HUES48 (cell line): ENCODE results near the gene MLLT3.
A peak's percentile ranks its signal among the peaks of the same experiment; 100 is the strongest.

Experiments used
- H3K27ac ChIP-seq: one replicate; pipeline ENCODE4 v1.7.0; 2013; ENCODE audit warnings: low read depth, low read length, inconsistent platforms
- H3K27me3 ChIP-seq: 2 replicates; pipeline ENCODE4 v1.6.1; 2013; ENCODE audit warnings: mild to moderate bottlenecking, low read length; ENCODE audit not compliant: control insufficient read depth, insufficient read depth
- H3K36me3 ChIP-seq: 2 replicates; pipeline ENCODE4 v1.6.1; 2013; ENCODE audit warnings: low read length; ENCODE audit not compliant: control insufficient read depth, insufficient read depth
- H3K4me1 ChIP-seq: 2 replicates; pipeline ENCODE4 v1.6.1; 2013; ENCODE audit warnings: mild to moderate bottlenecking, low read length; ENCODE audit not compliant: control insufficient read depth, insufficient read depth
- H3K4me3 ChIP-seq: 2 replicates; pipeline ENCODE4 v1.5.1; 2013; ENCODE audit warnings: mild to moderate bottlenecking, low read depth, low read length
- H3K9ac ChIP-seq: 2 replicates; pipeline ENCODE4 v1.6.1; 2013; ENCODE audit warnings: mild to moderate bottlenecking, low read depth, low read length, moderate library complexity
- H3K9me3 ChIP-seq: 2 replicates; pipeline ENCODE4 v1.6.1; 2013; ENCODE audit warnings: low read length; ENCODE audit not compliant: control insufficient read depth, insufficient read depth

MLLT3 gene

DNA sequence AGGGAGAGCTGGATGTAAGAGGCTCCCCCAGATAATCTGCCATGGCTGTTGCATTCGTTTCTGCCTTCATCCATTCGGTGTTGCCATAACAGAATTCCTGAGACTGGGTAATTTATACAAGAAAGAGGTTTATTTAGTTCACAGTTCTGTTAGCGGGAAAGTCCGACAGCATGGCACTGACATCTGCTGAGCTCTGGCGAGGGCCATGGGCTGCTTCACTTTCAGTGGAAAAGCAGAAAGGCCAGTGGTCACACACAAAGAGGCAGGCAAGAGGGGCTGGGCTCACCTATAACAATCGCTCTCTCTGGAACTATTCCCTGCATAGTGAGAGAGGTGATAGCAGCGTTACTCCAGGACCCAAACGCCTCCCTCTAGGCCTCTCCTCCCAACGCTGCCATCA, 305.9 kb downstream of the MLLT3 start:
- Histone ChIP-seq H3K4me1 (peaks cover 5% of the 10 kb centered on the region; the same call in 1 of the 2 replicates), H3K27ac (no peak overlapping the region), H3K9ac (no peak overlapping the region), H3K36me3 (no peaks in the 10 kb centered on the region), H3K4me3 (no peak overlapping the region), H3K27me3 (no peaks in the 10 kb centered on the region), H3K9me3 (peaks cover 4% of the 10 kb centered on the region; the same call in 1 of the 2 replicates)

- H3K9me3 ChIP-seq = peaks cover 4% of the 10 kb centered on the region; the same call in 1 of the 2 replicates
- H3K36me3 ChIP-seq = no peaks in the 10 kb centered on the region
- no peak overlapping the region for H3K4me3 ChIP-seq
- no peaks in the 10 kb centered on the region for H3K27me3 ChIP-seq
- no peak overlapping the region for H3K9ac ChIP-seq
- no peak overlapping the region for H3K27ac ChIP-seq
- peaks cover 5% of the 10 kb centered on the region; the same call in 1 of the 2 replicates for H3K4me1 ChIP-seq
Measured at GRCh38 chr9:20315677-20316076, 306.6 kb downstream of the MLLT3 start.

GRCh38 chr9:20314981-20315380, 307.3 kb downstream of the MLLT3 start:
- peaks cover 5% of the 10 kb centered on the region; the same call in 1 of the 2 replicates for H3K4me1 ChIP-seq
- peaks cover 4% of the 10 kb centered on the region; the same call in 1 of the 2 replicates for H3K9me3 ChIP-seq
- no peak overlapping the region for H3K4me3 ChIP-seq
- no peaks in the 10 kb centered on the region for H3K27me3 ChIP-seq
- H3K27ac ChIP-seq = no peak overlapping the region
- H3K36me3 ChIP-seq = no peaks in the 10 kb centered on the region
- H3K9ac ChIP-seq = no peak overlapping the region

DNA sequence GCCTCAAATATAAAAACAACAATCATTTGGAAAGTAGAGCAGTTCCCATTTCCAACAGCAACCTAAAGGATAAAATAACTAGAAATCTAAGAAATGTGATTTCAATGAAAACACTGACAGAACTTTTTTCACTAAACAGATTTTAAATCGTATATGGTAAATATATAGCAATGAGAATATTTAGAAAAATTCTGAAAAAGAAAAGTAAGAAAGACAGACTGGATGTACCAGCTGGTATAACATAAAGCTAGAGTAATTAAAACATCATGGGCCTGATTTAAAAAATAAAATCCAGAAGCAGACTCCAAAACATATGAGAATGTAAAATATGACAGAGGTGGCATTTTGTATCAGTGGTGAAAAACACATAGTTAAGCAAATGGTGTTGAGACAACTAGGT, 308.9 kb downstream of the MLLT3 start:
- Histone ChIP-seq H3K4me1 (no peaks in the 10 kb centered on the region), H3K4me3 (no peak overlapping the region), H3K36me3 (no peaks in the 10 kb centered on the region), H3K27ac (no peak overlapping the region), H3K9me3 (peaks cover 4% of the 10 kb centered on the region; the same call in 1 of the 2 replicates), H3K27me3 (no peaks in the 10 kb centered on the region), H3K9ac (no peak overlapping the region)

DNA sequence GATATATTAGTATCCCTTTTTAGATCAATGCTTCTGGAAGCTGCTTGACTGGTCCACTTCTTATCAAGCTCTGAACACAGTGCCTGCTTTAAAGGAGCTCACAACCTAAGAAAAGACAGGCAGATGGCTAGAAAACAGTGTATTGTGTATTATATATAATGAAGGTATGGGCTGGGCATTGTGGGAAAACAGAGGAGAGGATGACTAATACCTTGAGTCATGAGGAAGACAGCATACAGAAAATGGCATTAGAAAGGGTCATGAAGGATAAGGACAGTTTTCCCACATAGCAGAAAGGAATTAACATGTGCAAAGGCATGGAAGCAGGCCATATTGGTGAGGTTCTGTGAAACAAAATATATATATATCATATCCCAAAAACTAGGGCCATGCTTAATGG, 309.6 kb downstream of the MLLT3 start:
- Histone ChIP-seq H3K9ac (no peak overlapping the region), H3K4me1 (peaks cover 1% of the 10 kb centered on the region), H3K9me3 (peaks cover 4% of the 10 kb centered on the region; the same call in 1 of the 2 replicates)

DNA sequence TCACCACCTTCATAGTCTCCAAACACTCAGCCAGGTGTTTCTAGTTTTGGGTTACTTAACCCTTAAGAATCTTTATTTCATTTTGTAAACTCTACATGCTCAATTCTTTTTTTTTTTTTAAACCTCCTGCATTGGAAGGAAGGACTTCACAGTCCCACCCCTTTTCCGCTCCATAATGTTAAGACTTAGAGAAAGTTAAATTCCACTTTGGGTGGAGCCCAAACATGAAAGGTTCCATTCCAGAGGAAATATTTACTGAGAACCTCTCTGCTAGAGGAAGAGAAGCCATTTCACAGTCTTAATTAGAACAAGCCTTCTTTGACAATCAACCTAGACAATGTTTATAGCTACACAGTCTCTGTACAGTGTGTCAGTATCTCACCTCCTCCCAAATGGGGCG, 312.3 kb downstream of the MLLT3 start:
- Histone ChIP-seq H3K4me1 (peaks cover 9% of the 10 kb centered on the region), H3K27me3 (no peaks in the 10 kb centered on the region), H3K27ac (no peak overlapping the region), H3K36me3 (no peaks in the 10 kb centered on the region), H3K4me3 (no peak overlapping the region), H3K9me3 (no peaks in the 10 kb centered on the region), H3K9ac (no peak overlapping the region)

More for the DNA sequence above, 309.6 kb downstream of the MLLT3 start:
- Histone ChIP-seq H3K36me3 (no peaks in the 10 kb centered on the region), H3K4me3 (no peak overlapping the region), H3K27ac (no peak overlapping the region), H3K27me3 (no peaks in the 10 kb centered on the region)

DNA sequence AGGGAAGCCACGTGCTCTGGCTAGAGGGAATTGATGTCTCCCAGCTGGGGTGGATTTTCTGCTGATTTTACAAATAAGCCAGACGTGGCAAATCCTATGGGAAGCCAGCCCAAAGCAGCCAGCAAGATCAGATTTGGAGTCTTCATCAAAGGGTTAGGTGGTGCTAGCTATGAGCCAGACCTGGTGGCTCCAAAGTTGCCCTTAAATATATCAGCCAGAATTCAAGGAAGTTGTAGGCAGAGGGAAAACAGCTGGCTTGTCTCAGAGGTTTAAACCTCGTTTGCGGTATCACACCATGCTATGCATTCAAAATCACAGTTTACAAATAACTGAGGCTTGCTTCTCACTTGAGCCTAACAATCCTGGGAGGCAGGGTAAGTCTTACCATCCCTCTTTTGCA, 313.2 kb downstream of the MLLT3 start:
- no peak overlapping the region for H3K27ac ChIP-seq
- peaks cover 16% of the 10 kb centered on the region for H3K4me1 ChIP-seq
- no peak overlapping the region for H3K4me3 ChIP-seq
- no peaks in the 10 kb centered on the region for H3K9me3 ChIP-seq
- no peaks in the 10 kb centered on the region for H3K27me3 ChIP-seq
- no peak overlapping the region for H3K9ac ChIP-seq
- no peaks in the 10 kb centered on the region for H3K36me3 ChIP-seq

- Histone ChIP-seq H3K4me1 (peaks cover 29% of the 10 kb centered on the region), H3K36me3 (no peaks in the 10 kb centered on the region), H3K4me3 (no peak overlapping the region), H3K27ac (peak overlapping the region; percentile 15), H3K9ac (no peak overlapping the region), H3K27me3 (no peaks in the 10 kb centered on the region), H3K9me3 (no peaks in the 10 kb centered on the region)
Measured at GRCh38 chr9:20307621-20308020, 314.7 kb downstream of the MLLT3 start.

GRCh38 chr9:20305452-20305851, 316.8 kb downstream of the MLLT3 start:
- no peaks in the 10 kb centered on the region for H3K9me3 ChIP-seq
- H3K4me3 ChIP-seq = no peak overlapping the region
- H3K27ac ChIP-seq = no peak overlapping the region
- no peaks in the 10 kb centered on the region for H3K27me3 ChIP-seq
- no peak overlapping the region for H3K9ac ChIP-seq
- H3K4me1 ChIP-seq = peaks cover 44% of the 10 kb centered on the region
- H3K36me3 ChIP-seq = no peaks in the 10 kb centered on the region

GRCh38 chr9:20303996-20304395, 318.3 kb downstream of the MLLT3 start:
- Histone ChIP-seq H3K4me3 (no peak overlapping the region), H3K9ac (no peak overlapping the region; the same call in 1 of the 2 replicates), H3K9me3 (no peaks in the 10 kb centered on the region), H3K36me3 (no peaks in the 10 kb centered on the region), H3K27me3 (no peaks in the 10 kb centered on the region), H3K27ac (peak overlapping the region; percentile 55), H3K4me1 (peaks cover 44% of the 10 kb centered on the region)

GRCh38 chr9:20303066-20303465, 319.2 kb downstream of the MLLT3 start:
- Histone ChIP-seq H3K4me3 (peak overlapping the region; percentile 2; the same call in 1 of the 2 replicates), H3K27me3 (no peaks in the 10 kb centered on the region), H3K4me1 (peaks cover 44% of the 10 kb centered on the region), H3K27ac (peak overlapping the region; percentile 59), H3K9ac (no peak overlapping the region; the same call in 1 of the 2 replicates), H3K36me3 (no peaks in the 10 kb centered on the region), H3K9me3 (no peaks in the 10 kb centered on the region)
